C4-2B (cell line): ENCODE measurements around the gene DEGS1.

Experiments used
- H3K27ac ChIP-seq: fragments of 450-650 bp; 2 replicates; pipeline ENCODE4 v1.5.1; 2017
- ZFX ChIP-seq: fragments of 450-650 bp; IDR thresholded peaks from 2 replicates; pipeline ENCODE4 v1.6.1; 2017
- TF ChIP-seq, protein P1 (sequence below): fragments of 450-650 bp; conservative IDR thresholded peaks from 2 replicates; pipeline ENCODE4 v1.5.1; 2017; ENCODE audit warnings: mild to moderate bottlenecking

DEGS1 gene

DNA sequence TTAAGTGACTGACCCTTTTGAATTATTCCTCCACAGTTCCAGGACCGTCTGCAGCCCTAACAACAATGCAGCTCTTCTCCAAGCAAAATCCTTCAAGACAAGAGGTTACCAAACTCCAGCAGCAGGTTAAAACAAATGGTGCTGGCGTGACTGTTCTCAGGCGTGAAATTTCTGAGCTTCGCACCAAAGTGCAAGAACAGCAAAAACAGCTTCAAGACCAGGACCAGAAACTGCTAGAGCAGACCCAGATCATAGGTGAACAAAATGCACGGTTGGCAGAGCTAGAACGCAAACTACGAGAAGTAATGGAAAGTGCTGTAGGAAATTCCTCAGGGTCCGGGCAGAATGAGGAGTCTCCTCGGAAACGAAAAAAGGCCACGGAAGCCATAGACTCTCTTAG is 25.7 kb upstream of the DEGS1 start:
- no peak overlapping the region for H3K27ac ChIP-seq
- TF ChIP-seq, protein P1, sequence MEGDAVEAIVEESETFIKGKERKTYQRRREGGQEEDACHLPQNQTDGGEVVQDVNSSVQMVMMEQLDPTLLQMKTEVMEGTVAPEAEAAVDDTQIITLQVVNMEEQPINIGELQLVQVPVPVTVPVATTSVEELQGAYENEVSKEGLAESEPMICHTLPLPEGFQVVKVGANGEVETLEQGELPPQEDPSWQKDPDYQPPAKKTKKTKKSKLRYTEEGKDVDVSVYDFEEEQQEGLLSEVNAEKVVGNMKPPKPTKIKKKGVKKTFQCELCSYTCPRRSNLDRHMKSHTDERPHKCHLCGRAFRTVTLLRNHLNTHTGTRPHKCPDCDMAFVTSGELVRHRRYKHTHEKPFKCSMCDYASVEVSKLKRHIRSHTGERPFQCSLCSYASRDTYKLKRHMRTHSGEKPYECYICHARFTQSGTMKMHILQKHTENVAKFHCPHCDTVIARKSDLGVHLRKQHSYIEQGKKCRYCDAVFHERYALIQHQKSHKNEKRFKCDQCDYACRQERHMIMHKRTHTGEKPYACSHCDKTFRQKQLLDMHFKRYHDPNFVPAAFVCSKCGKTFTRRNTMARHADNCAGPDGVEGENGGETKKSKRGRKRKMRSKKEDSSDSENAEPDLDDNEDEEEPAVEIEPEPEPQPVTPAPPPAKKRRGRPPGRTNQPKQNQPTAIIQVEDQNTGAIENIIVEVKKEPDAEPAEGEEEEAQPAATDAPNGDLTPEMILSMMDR = no peak

DNA sequence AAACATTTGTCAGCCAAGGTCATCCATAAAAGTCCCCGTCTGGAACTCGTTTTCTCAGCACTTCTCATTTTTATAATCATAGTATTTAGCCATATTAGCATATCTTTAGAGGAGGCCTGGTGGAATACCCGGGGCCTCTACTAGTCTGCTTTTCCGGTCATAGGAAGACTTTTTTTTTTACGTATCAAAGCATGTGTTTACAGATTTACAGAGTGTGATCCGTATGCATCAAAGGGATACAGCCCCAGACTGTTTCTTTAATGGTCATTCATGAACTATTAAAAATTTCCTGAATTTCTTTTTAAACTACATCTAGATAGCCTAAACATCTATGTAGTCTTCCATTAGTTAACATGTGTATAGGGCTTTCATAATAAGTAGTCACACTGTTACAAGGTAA is 23.5 kb upstream of the DEGS1 start:
- no peak overlapping the region for H3K27ac ChIP-seq
- TF ChIP-seq, protein P1 = no peak
- TF ChIP-seq ZFX = no peak

DNA sequence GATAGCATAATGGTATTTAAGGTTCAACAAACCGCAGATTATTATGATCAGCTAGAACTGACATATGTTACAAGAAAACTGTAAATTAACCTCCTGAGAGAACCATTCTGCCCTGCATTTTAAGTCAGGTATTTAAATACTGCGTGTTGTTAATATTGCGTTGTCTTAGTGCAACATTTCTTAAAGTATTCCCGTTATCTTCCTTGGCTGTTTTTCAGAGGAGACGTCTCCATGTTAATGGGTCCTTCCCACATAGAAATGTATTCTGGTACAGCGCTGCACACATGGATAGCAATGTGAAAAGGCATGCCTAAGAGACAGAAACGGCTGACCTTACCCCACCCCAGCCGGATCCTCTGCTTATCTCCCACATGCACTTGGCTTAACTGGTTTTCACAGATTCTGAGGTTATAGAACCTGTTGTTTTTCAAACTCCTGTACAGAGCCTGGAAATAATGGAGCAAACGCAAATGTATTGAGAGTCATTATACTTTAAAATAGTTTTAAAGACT is 22.8 kb upstream of the DEGS1 start:
- H3K27ac ChIP-seq = no peak overlapping the region
- TF ChIP-seq, protein P1 = no peak
- TF ChIP-seq ZFX = no peak

DNA sequence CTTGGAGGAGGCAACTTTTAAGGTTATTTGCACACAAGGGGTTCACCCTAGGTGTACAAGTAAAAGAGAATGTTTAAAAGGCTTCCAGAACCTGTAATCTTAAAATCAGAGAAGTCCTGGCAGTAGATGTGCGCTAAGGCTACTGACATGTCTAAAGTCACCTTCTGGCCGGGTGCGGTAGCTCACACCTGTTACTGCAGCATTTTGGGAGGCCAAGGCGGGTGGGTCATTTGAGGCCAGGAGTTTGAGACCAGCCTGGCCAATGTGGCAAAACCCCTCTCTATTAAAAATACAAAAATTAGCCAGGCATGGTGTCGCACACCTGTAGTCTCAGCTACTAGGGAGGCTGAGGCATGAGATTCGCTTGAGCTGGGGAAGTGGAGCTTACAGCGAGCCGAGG is 20.3 kb upstream of the DEGS1 start:
- no peak for TF ChIP-seq ZFX
- TF ChIP-seq, protein P1 = no peak
- H3K27ac ChIP-seq = no peak overlapping the region

DNA sequence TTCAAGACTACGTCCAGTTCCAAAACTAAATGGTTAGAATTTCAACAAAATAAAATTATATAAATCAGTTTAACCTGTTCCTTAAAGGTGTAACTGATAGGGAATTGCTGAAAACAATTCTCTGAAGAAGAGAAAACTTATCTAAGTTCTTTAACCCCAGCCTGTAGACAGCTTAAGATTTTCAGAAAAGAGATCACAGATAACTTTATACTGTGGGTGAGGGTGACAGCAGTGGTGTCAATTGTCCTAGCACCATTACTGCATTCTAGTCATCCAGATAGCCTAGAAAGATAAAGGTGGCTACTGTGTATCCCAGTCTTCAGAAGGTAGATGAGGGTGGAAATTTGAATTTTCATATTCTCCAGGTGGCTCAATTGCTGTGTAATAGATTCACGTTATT is 19.7 kb upstream of the DEGS1 start:
- TF ChIP-seq, protein P1 = no peak
- no peak for TF ChIP-seq ZFX
- no peak overlapping the region for H3K27ac ChIP-seq

DNA sequence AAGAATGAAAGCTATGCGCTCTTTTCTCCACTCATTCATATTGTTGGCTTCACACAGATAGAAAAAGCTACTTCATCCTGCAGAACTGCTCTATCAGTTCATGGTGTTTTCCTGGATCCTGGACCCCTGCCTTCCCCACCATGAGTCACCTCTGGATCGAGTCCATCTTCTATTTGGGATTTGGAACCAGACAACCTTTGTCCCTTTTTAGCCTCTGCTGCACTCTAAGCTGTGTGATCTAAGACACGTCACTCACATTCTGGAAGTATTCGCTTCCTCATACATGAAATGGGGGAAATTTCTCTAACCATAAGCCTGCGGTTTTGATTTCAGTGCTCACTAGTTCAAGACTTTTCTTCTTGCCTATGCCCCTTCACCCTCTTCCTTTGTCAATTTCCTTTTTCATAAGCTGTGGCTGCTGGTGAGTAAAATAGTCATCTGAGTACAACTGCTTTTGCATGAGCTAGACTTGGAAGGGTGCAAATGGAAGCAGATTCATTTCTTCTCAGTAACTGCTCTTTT is 14.1 kb upstream of the DEGS1 start:
- no peak overlapping the region for H3K27ac ChIP-seq
- TF ChIP-seq, protein P1 = no peak
- no peak for TF ChIP-seq ZFX

DNA sequence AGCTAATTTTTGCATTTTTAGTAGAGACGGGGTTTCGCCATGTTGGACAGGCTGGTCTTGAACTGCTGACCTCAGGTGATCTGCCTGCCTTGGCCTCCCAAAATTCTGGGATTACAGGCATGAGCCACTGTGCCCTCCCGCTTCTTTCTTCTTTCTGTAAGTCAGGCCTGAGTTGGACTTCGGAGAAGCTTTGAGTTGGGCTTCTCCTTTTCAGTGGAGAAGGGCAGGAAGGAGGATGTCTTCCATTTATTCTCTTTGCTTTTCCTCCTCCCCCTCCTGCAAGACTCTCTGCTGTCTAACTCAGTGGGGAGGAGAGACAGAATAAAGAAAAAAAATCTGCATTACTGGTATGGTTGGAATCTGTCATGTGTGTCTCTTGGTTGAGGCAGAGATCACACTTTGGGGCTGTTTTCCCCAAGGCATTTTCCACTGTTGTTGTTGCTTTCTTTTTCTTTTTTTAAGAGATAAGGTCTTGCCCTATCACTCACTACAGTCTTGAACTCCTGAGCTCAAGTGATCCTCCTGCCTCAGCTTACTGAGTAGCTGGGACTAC is 13.2 kb upstream of the DEGS1 start:
- TF ChIP-seq ZFX = no peak
- TF ChIP-seq, protein P1 = no peak
- no peak overlapping the region for H3K27ac ChIP-seq
